ENCODE results near the gene HACD2.

The HACD2 gene

GRCh38 chr3:123442125-123442524 lies 142.7 kb downstream of the HACD2 start:
- no peak for DNase-seq
